Tibial artery (tissue), 4 donors: ENCODE data around the gene SETX.

Experiments used
- DNase-seq, 2 donors: peaks; one replicate each; pipeline ENCODE4 v3.0.0-alpha.2; 2019
- H3K27ac ChIP-seq, 2 donors: fragments of 200-600 bp; sonication (generic) in 1 of 2; 1 replicate in 1 of 2; 2 replicates in 1 of 2; pipeline ENCODE4 v1.5.1; 2018 to 2019; ENCODE audit warnings: mild to moderate bottlenecking in 1 of 2
- H3K27me3 ChIP-seq, 2 donors: fragments of 200-600 bp; sonication (generic) in 1 of 2; one replicate each; pipeline versions ENCODE4 v1.5.1 to v1.6.0; 2016 to 2019
- H3K36me3 ChIP-seq, 3 donors: fragments of 200-600 bp; sonication (generic) in 2 of 3; one replicate each; pipeline ENCODE4 v1.5.1; 2016 to 2019; ENCODE audit warnings: mild to moderate bottlenecking in 2 of 3
- H3K4me1 ChIP-seq, 4 donors: fragments of 200-600 bp; sonication (generic) in 2 of 4; 1 replicate in 3 of 4; 2 replicates in 1 of 4; pipeline ENCODE4 v1.5.1; 2016 to 2019
- H3K4me3 ChIP-seq, 2 donors: fragments of 200-600 bp; sonication (generic) in 1 of 2; 1 replicate in 1 of 2; 2 replicates in 1 of 2; pipeline ENCODE4 v1.5.1; 2018 to 2019; ENCODE audit warnings: mild to moderate bottlenecking in 2 of 2
- H3K9me3 ChIP-seq, 3 donors: fragments of 200-600 bp; sonication (generic) in 1 of 3; one replicate each; pipeline ENCODE4 v1.5.1; 2016 to 2019
- intact Hi-C: fragments of 100-400 bp; cut with DNase I; formaldehyde crosslinking; loops from one replicate; pipeline ENCODE4 v1.15.0; 2023; ENCODE audit warnings: low total_unique reads
- TF ChIP-seq, protein P1 (sequence below), 2 experiments: fragments of 200-600 bp in 1 of 2; fragments of 450-650 bp in 1 of 2; IDR thresholded peaks; one replicate each; pipeline ENCODE4 v1.5.1; 2017 to 2019; ENCODE audit warnings: antibody characterized with exemption in 2 of 2, mild to moderate bottlenecking in 1 of 2, moderate library complexity in 1 of 2

The SETX gene

DNA sequence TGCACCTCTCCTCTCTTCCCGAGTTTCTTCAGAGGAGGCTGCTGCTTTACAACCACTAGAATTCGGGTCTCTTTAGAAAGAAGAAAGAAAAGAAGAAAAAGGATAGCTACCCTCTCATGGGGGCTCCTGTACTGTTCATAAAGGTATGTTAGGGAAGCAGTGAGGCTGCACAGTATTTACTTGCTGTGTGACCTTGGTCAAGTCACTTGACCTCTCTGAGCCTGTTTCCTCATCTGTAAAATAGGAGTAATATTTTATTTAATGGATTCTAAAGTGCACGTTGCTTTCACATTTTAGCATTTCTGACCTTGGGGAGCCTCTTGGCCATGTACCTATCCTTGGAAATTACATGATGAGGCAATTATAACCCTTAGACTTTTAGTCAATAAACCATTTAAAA is 88.8 kb downstream of the SETX start:
- H3K4me1 ChIP-seq, result no peaks in the 10 kb centered on the region
- H3K27me3 ChIP-seq, result no peaks in the 10 kb centered on the region
- DNase-seq, result no peak
- intact Hi-C loops, result no loop called here
- no peak overlapping the region for H3K27ac ChIP-seq
- H3K9me3 ChIP-seq, result no peaks in the 10 kb centered on the region
- no peak overlapping the region for H3K4me3 ChIP-seq
- TF ChIP-seq, protein P1, sequence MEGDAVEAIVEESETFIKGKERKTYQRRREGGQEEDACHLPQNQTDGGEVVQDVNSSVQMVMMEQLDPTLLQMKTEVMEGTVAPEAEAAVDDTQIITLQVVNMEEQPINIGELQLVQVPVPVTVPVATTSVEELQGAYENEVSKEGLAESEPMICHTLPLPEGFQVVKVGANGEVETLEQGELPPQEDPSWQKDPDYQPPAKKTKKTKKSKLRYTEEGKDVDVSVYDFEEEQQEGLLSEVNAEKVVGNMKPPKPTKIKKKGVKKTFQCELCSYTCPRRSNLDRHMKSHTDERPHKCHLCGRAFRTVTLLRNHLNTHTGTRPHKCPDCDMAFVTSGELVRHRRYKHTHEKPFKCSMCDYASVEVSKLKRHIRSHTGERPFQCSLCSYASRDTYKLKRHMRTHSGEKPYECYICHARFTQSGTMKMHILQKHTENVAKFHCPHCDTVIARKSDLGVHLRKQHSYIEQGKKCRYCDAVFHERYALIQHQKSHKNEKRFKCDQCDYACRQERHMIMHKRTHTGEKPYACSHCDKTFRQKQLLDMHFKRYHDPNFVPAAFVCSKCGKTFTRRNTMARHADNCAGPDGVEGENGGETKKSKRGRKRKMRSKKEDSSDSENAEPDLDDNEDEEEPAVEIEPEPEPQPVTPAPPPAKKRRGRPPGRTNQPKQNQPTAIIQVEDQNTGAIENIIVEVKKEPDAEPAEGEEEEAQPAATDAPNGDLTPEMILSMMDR (IDR thresholded peaks at IDR 0.05), result no peak
- H3K36me3 ChIP-seq, result peaks cover 40 to 89% (median 73%) of the 10 kb centered on the region in 3 donors

DNA sequence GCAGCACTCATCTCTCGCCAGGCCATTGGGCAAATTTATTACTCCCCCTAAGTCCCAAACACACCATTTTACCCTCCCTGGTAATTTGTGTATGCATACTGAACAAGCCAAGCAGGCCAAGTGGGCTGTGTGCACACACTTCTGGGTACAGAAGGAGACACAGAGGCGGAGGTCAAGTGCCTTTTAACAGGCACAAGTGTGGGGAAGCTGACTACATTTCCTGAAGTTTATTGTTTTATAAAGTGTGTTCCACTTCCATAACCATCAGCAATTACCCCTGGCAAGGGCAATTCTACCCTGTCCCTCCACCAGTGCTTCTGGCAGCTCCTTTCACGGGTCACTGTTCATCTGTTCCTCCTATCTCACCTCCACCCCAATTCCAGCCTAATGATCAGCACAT is 93.9 kb downstream of the SETX start:
- no peaks in the 10 kb centered on the region for H3K9me3 ChIP-seq
- TF ChIP-seq, protein P1 (IDR thresholded peaks at IDR 0.05), result no peak
- no peak overlapping the region for H3K4me3 ChIP-seq
- intact Hi-C loops, result no loop called here
- H3K27me3 ChIP-seq, result no peaks in the 10 kb centered on the region
- H3K36me3 ChIP-seq, result peaks cover 21 to 43% (median 35%) of the 10 kb centered on the region in 3 donors
- H3K4me1 ChIP-seq, result peaks cover 0 to 8% (median 5%) of the 10 kb centered on the region in 4 donors
- no peak overlapping the region for H3K27ac ChIP-seq
- DNase-seq, result no peak

DNA sequence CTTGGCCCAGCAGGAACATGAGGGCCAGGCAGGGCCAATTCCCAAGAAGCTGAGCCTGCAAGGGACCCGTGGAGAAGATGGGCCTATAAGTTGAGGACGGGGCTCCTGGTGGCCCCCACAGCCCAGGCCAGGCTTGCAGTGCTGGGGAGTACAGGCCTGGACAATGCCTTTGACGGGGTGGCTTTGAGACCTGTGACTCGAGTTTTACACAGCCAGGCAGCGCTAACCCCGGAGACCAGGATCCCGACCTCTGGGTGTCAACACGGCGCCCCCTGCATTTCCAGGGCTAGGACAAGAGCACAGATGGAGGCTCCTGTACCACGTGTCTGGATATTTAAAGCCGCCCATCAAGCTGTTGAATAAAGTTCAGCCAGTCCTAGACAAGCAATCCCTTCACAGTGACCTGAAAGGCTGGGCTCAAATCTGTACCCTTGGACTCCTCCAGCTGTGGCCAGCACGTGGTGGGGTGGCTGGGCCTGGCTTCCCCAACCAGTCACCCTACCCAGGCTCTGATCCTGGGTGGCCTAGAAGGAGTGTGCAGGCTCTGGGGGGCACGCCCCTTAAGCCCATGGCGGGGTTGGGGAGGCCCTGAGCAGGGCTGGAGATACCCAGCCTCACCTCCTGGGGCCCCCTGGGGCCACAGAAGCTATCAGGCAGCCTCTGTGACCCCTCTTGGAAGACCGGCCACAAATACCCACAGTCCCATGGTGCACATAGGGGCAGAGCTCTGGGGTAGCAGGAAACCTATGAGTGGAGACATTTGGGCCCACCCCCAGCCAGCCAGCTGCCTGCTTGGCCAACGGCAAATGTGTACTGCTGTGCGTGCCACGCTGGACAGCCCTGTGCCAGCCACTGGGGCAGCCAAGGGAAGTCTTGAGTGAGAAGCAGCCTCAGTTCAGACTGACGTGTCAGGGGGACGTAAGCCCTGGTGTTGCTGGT is 104.2 kb downstream of the SETX start:
- TF ChIP-seq, protein P1 (IDR thresholded peaks at IDR 0.05), result no peak
- H3K4me1 ChIP-seq, result peaks cover 0 to 9% (median 7%) of the 10 kb centered on the region in 4 donors
- H3K4me3 ChIP-seq, result no peak overlapping the region
- no peak for DNase-seq
- intact Hi-C loops, result no loop called here
- H3K27me3 ChIP-seq, result peaks cover 0 to 59% of the 10 kb centered on the region in 2 donors
- H3K36me3 ChIP-seq, result no peaks in the 10 kb centered on the region
- no peak overlapping the region for H3K27ac ChIP-seq
- H3K9me3 ChIP-seq, result peaks cover 0 to 7% (median 0%) of the 10 kb centered on the region in 3 donors

DNA sequence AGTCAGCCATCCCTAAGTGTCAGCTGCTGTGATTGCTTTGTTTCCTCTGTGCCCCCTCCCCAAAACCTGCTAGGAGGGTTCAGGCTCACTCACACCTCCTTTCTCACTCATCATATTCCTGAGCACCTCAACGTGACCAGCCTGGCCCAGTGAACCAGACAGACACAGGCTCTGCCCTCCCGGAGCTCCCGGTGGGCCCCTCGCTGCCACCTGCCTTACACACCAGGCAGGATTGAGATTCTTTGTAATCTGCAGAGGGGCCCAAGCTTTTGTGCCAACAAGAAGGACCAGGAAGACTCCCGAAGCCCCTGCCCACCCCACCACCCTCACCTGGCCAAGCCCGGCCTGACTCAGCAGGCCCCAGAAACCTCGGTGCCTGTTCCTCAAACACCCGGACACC is 105.1 kb downstream of the SETX start:
- Histone ChIP-seq H3K4me3 (no peak overlapping the region), H3K9me3 (peaks cover 0 to 7% (median 0%) of the 10 kb centered on the region in 3 donors), H3K4me1 (peaks cover 0 to 18% (median 16%) of the 10 kb centered on the region in 4 donors), H3K27ac (no peak overlapping the region), H3K27me3 (peaks cover 0 to 60% of the 10 kb centered on the region in 2 donors), H3K36me3 (no peaks in the 10 kb centered on the region)
- no peak for DNase-seq
- TF ChIP-seq, protein P1 (IDR thresholded peaks at IDR 0.05), result no peak
- intact Hi-C loops, result no loop called here

DNA sequence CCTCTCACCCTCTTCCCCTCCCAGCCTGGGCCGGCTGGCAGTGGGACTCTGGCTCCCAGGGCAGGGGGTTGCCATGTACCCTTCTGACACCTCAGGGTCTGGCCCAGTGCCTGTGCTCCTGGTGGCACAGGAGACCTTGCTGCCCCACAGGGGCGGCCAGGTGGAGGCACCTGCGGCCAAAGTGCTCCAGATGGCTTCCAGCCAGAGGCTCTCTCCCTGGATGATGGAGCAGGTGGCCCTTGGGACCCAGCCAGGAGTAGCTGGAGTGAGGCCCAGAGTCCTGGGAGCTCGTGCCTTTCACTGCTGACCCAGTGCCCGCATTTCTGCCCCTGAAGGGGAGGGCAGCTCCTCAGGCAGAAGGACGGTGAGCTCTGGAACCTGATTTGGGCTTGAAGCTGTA is 105.7 kb downstream of the SETX start:
- H3K27me3 ChIP-seq, result peaks cover 0 to 59% of the 10 kb centered on the region in 2 donors
- H3K4me3 ChIP-seq, result no peak overlapping the region
- H3K27ac ChIP-seq, result no peak overlapping the region
- peaks cover 0 to 7% (median 0%) of the 10 kb centered on the region in 3 donors for H3K9me3 ChIP-seq
- no peaks in the 10 kb centered on the region for H3K36me3 ChIP-seq
- intact Hi-C loops, result no loop called here
- no peak for DNase-seq
- TF ChIP-seq, protein P1 (IDR thresholded peaks at IDR 0.05), result no peak
- H3K4me1 ChIP-seq, result peaks cover 0 to 20% (median 18%) of the 10 kb centered on the region in 4 donors
